Gastroesophageal sphincter (tissue), 4 donors: Measurements from ENCODE around the gene DNAJC4. TPM values are rescaled to one million over a fixed set of nuclear protein-coding genes. Genes with fewer than 3 reads are reported as not detected.
A peak's percentile ranks its signal among the peaks of the same experiment; 100 is the strongest.

Experiments
- ATAC-seq: fragments of 150-250 bp; one replicate; pipeline ENCODE4 v1.9.1; 2016; ENCODE audit warnings: mild to moderate bottlenecking, moderate library complexity
- H3K27ac ChIP-seq, 4 donors: fragments of 200-600 bp; sonication (generic) in 3 of 4; 1 replicate in 3 of 4; 2 replicates in 1 of 4; pipeline ENCODE4 v1.5.1; 2016 to 2019
- H3K27me3 ChIP-seq: fragments of 200-600 bp; sonication (generic); one replicate; pipeline ENCODE4 v1.5.1; 2019
- H3K36me3 ChIP-seq, 2 donors: fragments of 200-600 bp; sonication (generic); one replicate each; pipeline ENCODE4 v1.5.1; 2019; ENCODE audit warnings: control low read depth in 1 of 2
- H3K4me1 ChIP-seq, 3 donors: fragments of 200-600 bp; sonication (generic); 1 replicate in 2 of 3; 2 replicates in 1 of 3; pipeline ENCODE4 v1.5.1; 2016 to 2019; ENCODE audit warnings: control low read depth in 2 of 3
- H3K4me3 ChIP-seq, 2 donors: fragments of 200-600 bp; sonication (generic); one replicate each; pipeline ENCODE4 v1.5.1; 2019; ENCODE audit warnings: mild to moderate bottlenecking in 1 of 2, moderate library complexity in 1 of 2
- H3K9me3 ChIP-seq, 3 donors: fragments of 200-600 bp; sonication (generic); one replicate each; pipeline ENCODE4 v1.5.1; 2017 to 2019; ENCODE audit warnings: control low read depth in 2 of 3
- CTCF ChIP-seq, 4 experiments: fragments of 200-600 bp in 2 of 4; fragments of 450-650 bp in 2 of 4; sonication (generic) in 1 of 4; IDR thresholded peaks; one replicate each; pipeline ENCODE4 v1.5.1; 2017 to 2019; ENCODE audit warnings: antibody characterized with exemption in 4 of 4, mild to moderate bottlenecking in 2 of 4, moderate library complexity in 2 of 4
- EP300 ChIP-seq: sonication (generic); formaldehyde crosslinking; IDR thresholded peaks from one replicate; pipeline ENCODE4 v1.6.1; 2017; ENCODE audit warnings: antibody characterized with exemption, mild to moderate bottlenecking
- POLR2A ChIP-seq, 2 donors: fragments of 450-650 bp; IDR thresholded peaks; one replicate each; pipeline ENCODE4 v1.6.1; 2017; ENCODE audit warnings: antibody characterized with exemption in 2 of 2, mild to moderate bottlenecking in 2 of 2, moderate library complexity in 1 of 2
- POLR2AphosphoS5 ChIP-seq: sonication (generic); formaldehyde crosslinking; IDR thresholded peaks from one replicate; pipeline ENCODE4 v1.6.1; 2017; ENCODE audit warnings: antibody characterized with exemption
- WGBS, 2 donors: methylation state at CpG; one replicate each; pipeline ENCODE4 v1.1.5; 2018; ENCODE audit warnings: low coverage in 1 of 2; 5-methylcytosine and 5-hydroxymethylcytosine counted together
- total RNA-seq, 4 donors: library from RNA; depleted of rRNA; stranded (reverse); fragments of >200 nt; gene quantifications; one replicate each; pipeline ENCODE4 v1.1.0, GENCODE V29; 2016

DNAJC4 gene
- total RNA-seq, 4 donors from 2014 or later = 7.1 to 33.5 (median 28.9) TPM

DNA sequence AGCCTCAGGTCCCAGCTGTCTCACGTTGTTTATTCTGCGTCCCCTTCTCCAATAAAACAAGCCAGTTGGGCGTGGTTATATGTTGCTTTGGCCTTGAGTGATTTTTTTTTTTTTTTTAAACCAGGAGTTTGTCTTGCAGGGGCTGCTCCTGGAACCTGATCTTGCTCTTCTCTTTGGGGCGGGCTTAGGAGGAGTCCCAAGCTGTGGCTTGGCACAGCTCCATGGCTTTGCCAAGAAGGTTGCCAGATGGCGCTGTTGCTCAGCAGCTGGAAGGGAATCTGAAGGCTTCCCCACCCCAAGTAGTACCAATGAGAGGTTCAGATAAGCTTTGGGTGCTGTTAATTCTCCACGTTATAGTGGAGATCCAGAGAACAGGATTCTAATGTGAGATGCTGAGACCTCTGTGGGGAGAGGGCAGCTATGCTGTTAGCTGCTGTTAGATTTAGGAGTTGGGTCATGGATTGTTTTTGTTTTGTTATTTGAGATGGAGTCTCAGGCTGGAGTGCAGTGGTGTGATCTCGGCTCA is 25.8 kb upstream of the DNAJC4 start:
- H3K9me3 ChIP-seq = no peaks in the 10 kb centered on the region
- TF ChIP-seq CTCF (IDR thresholded peaks at IDR 0.05) = peak in 3 of 4 experiments; percentile 71 to 82 (median 72)
- TF ChIP-seq POLR2AphosphoS5 = peak; percentile 90
- TF ChIP-seq EP300 = no peak
- no peaks in the 10 kb centered on the region for H3K27me3 ChIP-seq
- H3K4me3 ChIP-seq = no peak overlapping the region
- WGBS, 2 donors = 15 to 17% methylated on average over 2 to 5 of the region's 7 CpGs
- peaks cover 0 to 74% of the 10 kb centered on the region in 2 donors for H3K36me3 ChIP-seq
- ATAC-seq = peak; percentile 76
- H3K27ac ChIP-seq = peak overlapping the region in 1 of 4 donors; percentile 46
- peaks cover 0 to 48% (median 3%) of the 10 kb centered on the region in 3 donors for H3K4me1 ChIP-seq

GRCh38 chr11:64206457-64207255 is 23.7 kb upstream of the DNAJC4 start, which contains the start of gene FERMT3:
Gene FERMT3 (plus strand): TSS chr11:64206721. CDS start chr11:64207365, 644 bp downstream.
- 40% methylated on average over 1 of the region's 27 CpGs; no CpG with 5 or more reads in 1 of the 2 donors for WGBS, 2 donors
- Histone ChIP-seq H3K36me3 (peaks cover 0 to 66% of the 10 kb centered on the region in 2 donors), H3K27ac (peak within 1 kb of the TSS in 3 of 4 donors; percentile 76 to 77 (median 76)), H3K9me3 (no peaks in the 10 kb centered on the region), H3K27me3 (no peaks in the 10 kb centered on the region), H3K4me1 (peaks cover 0 to 48% (median 3%) of the 10 kb centered on the region in 3 donors), H3K4me3 (peak within 1 kb of the TSS; percentile 1 to 46)
- no peak for ATAC-seq
- TF ChIP-seq POLR2AphosphoS5 (no peak), EP300 (no peak), CTCF (IDR thresholded peaks at IDR 0.05) (no peak), POLR2A (IDR thresholded peaks at IDR 0.05) (peak in 1 of 2 donors; percentile 12)

GRCh38 chr11:64207256-64208085 is 22.9 kb upstream of the DNAJC4 start:
- H3K27ac ChIP-seq = peak overlapping the region; percentile 12 to 77 (median 76)
- WGBS, 2 donors = 34% methylated on average over 7 of the region's 30 CpGs; no CpG with 5 or more reads in 1 of the 2 donors
- H3K4me3 ChIP-seq = peak overlapping the region; percentile 1 to 46
- TF ChIP-seq POLR2A (IDR thresholded peaks at IDR 0.05) (peak in 1 of 2 donors; percentile 8), EP300 (no peak), CTCF (IDR thresholded peaks at IDR 0.05) (no peak), POLR2AphosphoS5 (peak; percentile 16)
- H3K4me1 ChIP-seq = peaks cover 0 to 48% (median 3%) of the 10 kb centered on the region in 3 donors
- H3K27me3 ChIP-seq = no peaks in the 10 kb centered on the region
- H3K36me3 ChIP-seq = peaks cover 0 to 66% of the 10 kb centered on the region in 2 donors
- no peaks in the 10 kb centered on the region for H3K9me3 ChIP-seq
- ATAC-seq = peak; percentile 69

GRCh38 chr11:64208086-64208795 is 22.1 kb upstream of the DNAJC4 start:
- peaks cover 0 to 60% of the 10 kb centered on the region in 2 donors for H3K36me3 ChIP-seq
- TF ChIP-seq POLR2A (IDR thresholded peaks at IDR 0.05) (no peak), POLR2AphosphoS5 (no peak), EP300 (no peak), CTCF (IDR thresholded peaks at IDR 0.05) (no peak)
- peak overlapping the region; percentile 12 to 77 (median 76) for H3K27ac ChIP-seq
- WGBS, 2 donors = 73% methylated on average over 13 of the region's 23 CpGs; no CpG with 5 or more reads in 1 of the 2 donors
- no peak for ATAC-seq
- no peaks in the 10 kb centered on the region for H3K27me3 ChIP-seq
- peak overlapping the region in 1 of 2 donors; percentile 46 for H3K4me3 ChIP-seq
- peaks cover 0 to 48% (median 3%) of the 10 kb centered on the region in 3 donors for H3K4me1 ChIP-seq
- no peaks in the 10 kb centered on the region for H3K9me3 ChIP-seq
